ENCODE data around the gene PCGF5. TPM values are rescaled to one million over a fixed set of nuclear protein-coding genes. Genes with fewer than 3 reads are reported as not detected.
A peak's percentile ranks its signal among the peaks of the same experiment; 100 is the strongest.

Gene PCGF5
- total RNA-seq, 4 donors from 2014 or later = 26.3 to 94.1 (median 57.0) TPM

- Histone ChIP-seq H3K9me3 (no peaks in the 10 kb centered on the region), H3K36me3 (peaks cover 0 to 30% (median 5%) of the 10 kb centered on the region in 4 donors), H3K27me3 (no peaks in the 10 kb centered on the region), H3K4me3 (no peak overlapping the region), H3K27ac (no peak overlapping the region), H3K4me1 (no peaks in the 10 kb centered on the region)
- no peak for DNase-seq
- intact Hi-C loops (cut with DNase I; ENCODE audit: low total_unique reads) (no loop called here), in situ Hi-C loops (cut with MboI; ENCODE audit: low pct_ligation_motif_present in 1 of 4, low pct_unique_long_range_greater_than_20kb in 1 of 4, low sequenced_read_pairs in 3 of 4) (loop anchor here in 1 of 4 donors (25.0 kb wide), 1 partner anchor 385 kb away; no protein-coding TSS in a partner anchor)
- WGBS, 2 donors (ENCODE audit: low coverage in 1 of 2) = 75 to 93% methylated on average over 1 of the region's 1 CpG
- no peak for TF ChIP-seq EP300 (IDR thresholded peaks at IDR 0.05; ENCODE audit: low read depth)
- no peak for TF ChIP-seq POLR2AphosphoS5 (IDR thresholded peaks at IDR 0.05)
- TF ChIP-seq CTCF (IDR thresholded peaks at IDR 0.05) = no peak
- TF ChIP-seq POLR2A (IDR thresholded peaks at IDR 0.05) = no peak
These were observed 51.4 kb downstream of the PCGF5 start for GRCh38 chr10:91271886-91272285.

GRCh38 chr10:91284486-91285090, 64.1 kb downstream of the PCGF5 start:
- Histone ChIP-seq H3K27me3 (no peaks in the 10 kb centered on the region), H3K4me3 (no peak overlapping the region), H3K4me1 (peaks cover 0 to 4% (median 0%) of the 10 kb centered on the region in 4 donors), H3K27ac (peak overlapping the region in 3 of 4 donors; percentile 22 to 38 (median 26)), H3K36me3 (no peaks in the 10 kb centered on the region), H3K9me3 (no peaks in the 10 kb centered on the region)
- TF ChIP-seq EP300 (IDR thresholded peaks at IDR 0.05; ENCODE audit: low read depth) (no peak), CTCF (IDR thresholded peaks at IDR 0.05) (no peak), POLR2AphosphoS5 (IDR thresholded peaks at IDR 0.05) (no peak), POLR2A (IDR thresholded peaks at IDR 0.05) (no peak)
- DNase-seq = no peak
- in situ Hi-C loops (cut with MboI; ENCODE audit: low pct_ligation_motif_present in 1 of 4, low pct_unique_long_range_greater_than_20kb in 1 of 4, low sequenced_read_pairs in 3 of 4) = loop anchor here in 1 of 4 donors (25.0 kb wide), 1 partner anchor 353 kb away; the partner anchor contains the start of gene PPP1R3C
- 71 to 82% methylated on average over 4 to 6 of the region's 6 CpGs for WGBS, 2 donors (ENCODE audit: low coverage in 1 of 2)
- intact Hi-C loops (cut with DNase I; ENCODE audit: low total_unique reads) = no loop called here

- no peak overlapping the region for H3K27ac ChIP-seq
- no peak for TF ChIP-seq CTCF (IDR thresholded peaks at IDR 0.05)
- no peak for TF ChIP-seq POLR2AphosphoS5 (IDR thresholded peaks at IDR 0.05)
- TF ChIP-seq POLR2A (IDR thresholded peaks at IDR 0.05) = no peak
- TF ChIP-seq EP300 (IDR thresholded peaks at IDR 0.05; ENCODE audit: low read depth) = no peak
- H3K4me3 ChIP-seq = no peak overlapping the region
- peaks cover 0 to 4% (median 0%) of the 10 kb centered on the region in 4 donors for H3K4me1 ChIP-seq
- in situ Hi-C loops (cut with MboI; ENCODE audit: low pct_ligation_motif_present in 1 of 4, low pct_unique_long_range_greater_than_20kb in 1 of 4, low sequenced_read_pairs in 3 of 4) = loop anchor here in 1 of 4 donors (25.0 kb wide), 1 partner anchor 351 kb away; the partner anchor contains the start of gene PPP1R3C
- no peaks in the 10 kb centered on the region for H3K36me3 ChIP-seq
- no peak for DNase-seq
- no peaks in the 10 kb centered on the region for H3K9me3 ChIP-seq
- intact Hi-C loops (cut with DNase I; ENCODE audit: low total_unique reads) = no loop called here
- H3K27me3 ChIP-seq = no peaks in the 10 kb centered on the region
- 71 to 87% methylated on average over 2 of the region's 2 CpGs for WGBS, 2 donors (ENCODE audit: low coverage in 1 of 2)
These were observed 66.1 kb downstream of the PCGF5 start for GRCh38 chr10:91286572-91286971.

- no peak overlapping the region for H3K4me3 ChIP-seq
- H3K27me3 ChIP-seq = no peaks in the 10 kb centered on the region
- intact Hi-C loops (cut with DNase I; ENCODE audit: low total_unique reads) = no loop called here
- TF ChIP-seq POLR2AphosphoS5 (IDR thresholded peaks at IDR 0.05) (no peak), POLR2A (IDR thresholded peaks at IDR 0.05) (no peak), CTCF (IDR thresholded peaks at IDR 0.05) (no peak), EP300 (IDR thresholded peaks at IDR 0.05; ENCODE audit: low read depth) (no peak)
- in situ Hi-C loops (cut with MboI; ENCODE audit: low pct_ligation_motif_present in 1 of 4, low pct_unique_long_range_greater_than_20kb in 1 of 4, low sequenced_read_pairs in 3 of 4) = loop anchor here in 1 of 4 donors (25.0 kb wide), 1 partner anchor 350 kb away; the partner anchor contains the start of gene PPP1R3C
- H3K27ac ChIP-seq = no peak overlapping the region
- WGBS, 2 donors (ENCODE audit: low coverage in 1 of 2) = 71% methylated on average over 4 of the region's 4 CpGs; no CpG with 5 or more reads in 1 of the 2 donors
- no peaks in the 10 kb centered on the region for H3K9me3 ChIP-seq
- no peak for DNase-seq
- H3K4me1 ChIP-seq = peaks cover 0 to 4% (median 0%) of the 10 kb centered on the region in 4 donors
- H3K36me3 ChIP-seq = no peaks in the 10 kb centered on the region
These were observed 66.8 kb downstream of the PCGF5 start for GRCh38 chr10:91287276-91287675.

All from transverse colon (tissue), 4 donors.